Heart right ventricle (tissue), 16 donors: ENCODE data around the gene SBF2. TPM values are rescaled to one million over a fixed set of nuclear protein-coding genes. Genes with fewer than 3 reads are reported as not detected.

Experiments used
- ATAC-seq, 8 donors: fragments of 200-7000 bp; cut with Tn5 transposase; one replicate each; pipeline ENCODE4 v1.9.1; 2020; ENCODE audit warnings: mild to moderate bottlenecking in 8 of 8, moderate library complexity in 8 of 8, moderate number of reproducible peaks in 1 of 8
- DNase-seq, 2 donors: peaks; one replicate each; pipeline ENCODE4 v3.0.0-alpha.2; 2020
- H3K27ac ChIP-seq, 10 donors: fragments of 200-600 bp; sonication (generic) in 2 of 10; one replicate each; pipeline versions ENCODE4 v1.5.0 to v1.8.0; 2020 to 2022; ENCODE audit warnings: mild to moderate bottlenecking in 3 of 10
- H3K27me3 ChIP-seq, 7 donors: fragments of 200-600 bp; one replicate each; pipeline ENCODE4 v1.8.0; 2021 to 2022; ENCODE audit warnings: mild to moderate bottlenecking in 2 of 7
- H3K36me3 ChIP-seq, 9 donors: fragments of 200-600 bp; sonication (generic) in 1 of 9; one replicate each; pipeline versions ENCODE4 v1.5.0 to v1.8.0; 2020 to 2022; ENCODE audit warnings: mild to moderate bottlenecking in 2 of 9
- H3K4me1 ChIP-seq, 9 donors: fragments of 200-600 bp; sonication (generic) in 1 of 9; one replicate each; pipeline versions ENCODE4 v1.5.0 to v1.8.0; 2020 to 2022; ENCODE audit warnings: mild to moderate bottlenecking in 4 of 9
- H3K4me3 ChIP-seq, 10 donors: fragments of 200-600 bp; sonication (generic) in 2 of 10; one replicate each; pipeline versions ENCODE4 v1.5.0 to v1.8.0; 2020 to 2022; ENCODE audit warnings: mild to moderate bottlenecking in 7 of 10, moderate library complexity in 2 of 10
- H3K9me3 ChIP-seq, 11 donors: fragments of 200-600 bp in 10 of 11; sonication (generic) in 2 of 11; one replicate each; pipeline versions ENCODE4 v1.5.0 to v1.8.0; 2013 to 2022; ENCODE audit warnings: mild to moderate bottlenecking in 2 of 11, control low read depth in 1 of 11, moderate library complexity in 1 of 11
- WGBS, 2 donors: extraction: QIAGEN DNeasy Blood & Tissue Kit; methylation state at CpG; one replicate each; pipeline ENCODE4 v1.1.7; 2013; ENCODE audit warnings: inconsistent platforms in 1 of 2; 5-methylcytosine and 5-hydroxymethylcytosine counted together
- intact Hi-C, 10 donors: fragments of 100-400 bp; cut with DNase I; formaldehyde crosslinking; loops; one replicate each; pipeline versions ENCODE4 v1.11.1 to v1.14.2; 2022
- polyA plus RNA-seq, 2 donors: library from polyadenylated mRNA; stranded (reverse); fragments of 200-250 nt; gene quantifications; one replicate each; pipeline ENCODE4 v1.2.3, GENCODE V29; 2013
- total RNA-seq, 10 donors: library from RNA; stranded (reverse); fragmentation: NEBNext Ultra II Directional in 3 of 10; extraction: Animal tissue kit (Norgen Biotek cat#: 25700) in 3 of 10; gene quantifications; one replicate each; pipeline versions ENCODE4 v1.2.1 to v1.2.4, GENCODE V29; 2021 to 2023
- TF ChIP-seq, protein P1 (sequence below), 9 donors: fragments of 200-600 bp; sonication (generic) in 2 of 9; IDR thresholded peaks; one replicate each; pipeline versions ENCODE4 v1.5.0 to v1.8.0; 2021 to 2022; ENCODE audit warnings: antibody characterized with exemption in 9 of 9, mild to moderate bottlenecking in 5 of 9, moderate library complexity in 1 of 9
- donor health status: Arrhythmogenic right ventricular cardiomyopathy.
- donor health status: ischemic (EF 13 %, LVEDD 7.1; RV severe dilation, severe dysfunction).
- donor health status: healthy with polysubstance abuse.
- donor health status: DM: no; HTN: yes; CAD: no.
- donor health status: DM: no; HTN: no; CAD: no.
- donor health status: ischemic (EF 25% LVEDD 6.9; RV normal size, moderate dysfunction).
- donor health status: ischemic (EF 25% LVEDD 5.7; RV mildly dilated, moderate dysfunction).
- donor health status: healthy.
- donor health status: DM: yes; HTN: yes; CAD: no.
- donor health status: Ischemic cardiomyopathy.
- donor health status: ischemic (EF 35%, LVEDD 5.7; RV mildly dilated, moderate dysfunction).
- donor health status: nonischemic (EF 11% LVEDD 7.7; RV severe dilation, severe dysfunction).
- donor health status: DM: yes; HTN: yes; CAD: no.
- donor health status: PGD.
- donor health status: ischemic (EF 29% LVEDD 5.4; RV normal size, mild dysfunction).
- donor health status: nonischemic (EF 23%, LVEDD 6.1; RV moderate dilation, normal function).

SBF2 gene
- total and polyA plus RNA-seq, 12 donors = 8.9 to 27.1 (median 21.2) TPM

DNA sequence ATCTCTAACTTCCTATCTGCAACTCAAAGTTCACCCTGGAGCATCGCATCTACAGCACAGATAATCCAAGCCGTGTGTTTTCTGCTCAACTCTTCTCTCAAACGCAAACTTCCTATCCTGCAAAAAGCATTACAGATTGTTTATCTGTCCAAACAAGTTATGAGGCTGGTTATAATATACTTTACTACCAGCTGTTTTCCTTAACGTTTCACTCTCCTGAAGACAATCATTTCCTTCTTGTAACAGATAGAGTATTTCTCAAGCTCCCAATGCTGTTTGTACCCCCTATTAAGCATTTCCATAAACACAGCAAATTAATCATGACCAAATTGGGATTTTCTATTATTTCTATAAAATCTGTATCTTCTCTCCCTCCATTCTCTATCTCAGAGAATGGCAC, 84.7 kb downstream of the SBF2 start:
- intact Hi-C loops = loop anchor here in 6 of 10 donors (2.0 to 10.0 kb wide), 7 partner anchors 95 to 158 kb away; partner anchors contain the start of gene ADM (in 4 of the 6)
- Histone ChIP-seq H3K27ac (no peak overlapping the region), H3K4me1 (peaks cover 0 to 31% (median 16%) of the 10 kb centered on the region in 9 donors), H3K36me3 (no peaks in the 10 kb centered on the region), H3K4me3 (no peak overlapping the region), H3K27me3 (no peaks in the 10 kb centered on the region), H3K9me3 (peaks cover 0 to 6% (median 4%) of the 10 kb centered on the region in 11 donors)
- WGBS, 2 donors = 62 to 63% methylated on average over 4 of the region's 4 CpGs
- ATAC-seq (no peak), DNase-seq (no peak)
- TF ChIP-seq, protein P1, sequence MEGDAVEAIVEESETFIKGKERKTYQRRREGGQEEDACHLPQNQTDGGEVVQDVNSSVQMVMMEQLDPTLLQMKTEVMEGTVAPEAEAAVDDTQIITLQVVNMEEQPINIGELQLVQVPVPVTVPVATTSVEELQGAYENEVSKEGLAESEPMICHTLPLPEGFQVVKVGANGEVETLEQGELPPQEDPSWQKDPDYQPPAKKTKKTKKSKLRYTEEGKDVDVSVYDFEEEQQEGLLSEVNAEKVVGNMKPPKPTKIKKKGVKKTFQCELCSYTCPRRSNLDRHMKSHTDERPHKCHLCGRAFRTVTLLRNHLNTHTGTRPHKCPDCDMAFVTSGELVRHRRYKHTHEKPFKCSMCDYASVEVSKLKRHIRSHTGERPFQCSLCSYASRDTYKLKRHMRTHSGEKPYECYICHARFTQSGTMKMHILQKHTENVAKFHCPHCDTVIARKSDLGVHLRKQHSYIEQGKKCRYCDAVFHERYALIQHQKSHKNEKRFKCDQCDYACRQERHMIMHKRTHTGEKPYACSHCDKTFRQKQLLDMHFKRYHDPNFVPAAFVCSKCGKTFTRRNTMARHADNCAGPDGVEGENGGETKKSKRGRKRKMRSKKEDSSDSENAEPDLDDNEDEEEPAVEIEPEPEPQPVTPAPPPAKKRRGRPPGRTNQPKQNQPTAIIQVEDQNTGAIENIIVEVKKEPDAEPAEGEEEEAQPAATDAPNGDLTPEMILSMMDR (IDR thresholded peaks at IDR 0.05) = no peak

DNA sequence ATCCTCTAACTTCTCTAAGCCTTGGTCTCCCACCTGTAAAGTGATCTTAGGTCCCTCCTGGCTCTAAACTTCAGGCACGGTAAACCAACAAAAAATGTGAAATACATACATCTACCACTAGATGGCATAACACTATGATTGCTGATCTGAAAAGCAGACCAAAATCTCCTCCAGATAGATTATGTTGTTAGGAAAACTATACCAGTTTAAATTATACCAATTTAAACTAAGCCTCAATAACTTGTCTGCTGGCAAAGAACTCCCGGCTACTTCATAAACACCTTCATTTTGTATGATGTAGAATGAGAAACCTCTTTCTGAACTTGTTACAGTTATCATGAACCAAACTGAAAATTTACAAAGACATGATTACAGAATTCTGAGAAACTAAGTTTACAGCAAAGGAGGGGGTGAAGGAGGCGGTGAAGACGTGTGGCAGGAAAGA, 85.9 kb downstream of the SBF2 start:
- H3K4me1 ChIP-seq = peaks cover 0 to 26% (median 14%) of the 10 kb centered on the region in 9 donors
- ATAC-seq (peak in 6 of 8 donors; percentile 42 to 63 (median 54)), DNase-seq (no peak)
- no peaks in the 10 kb centered on the region for H3K36me3 ChIP-seq
- no peak overlapping the region for H3K4me3 ChIP-seq
- WGBS, 2 donors = 17 to 20% methylated on average over 4 of the region's 4 CpGs
- H3K9me3 ChIP-seq = peaks cover 0 to 18% (median 15%) of the 10 kb centered on the region in 11 donors
- H3K27ac ChIP-seq = no peak overlapping the region
- intact Hi-C loops = loop anchor here in 6 of 10 donors (2.0 to 10.0 kb wide), 7 partner anchors 97 to 159 kb away; partner anchors contain the start of gene ADM (in 4 of the 6)
- TF ChIP-seq, protein P1 (IDR thresholded peaks at IDR 0.05) = peak; percentile 62 to 82 (median 74)
- H3K27me3 ChIP-seq = no peaks in the 10 kb centered on the region

DNA sequence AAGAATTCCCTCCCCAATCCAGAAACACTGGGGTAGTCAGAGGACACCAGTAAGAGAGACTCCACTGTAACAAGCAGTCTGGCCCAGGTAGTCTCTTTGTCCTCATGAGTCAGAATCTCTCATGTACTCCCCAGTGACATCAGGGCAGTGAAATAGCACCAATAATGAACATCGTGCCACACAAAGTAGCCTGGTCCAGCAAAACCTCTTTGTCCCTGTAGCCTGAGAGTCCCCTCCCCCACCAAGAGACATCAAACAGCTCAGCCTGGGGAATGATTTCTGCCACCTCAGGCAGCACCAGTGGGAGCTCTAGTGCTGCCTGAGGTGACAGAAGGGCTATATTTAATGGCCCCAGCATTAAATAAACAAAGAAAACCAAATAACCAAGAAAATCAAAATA, 88.1 kb downstream of the SBF2 start:
- ATAC-seq (peak in 5 of 8 donors; percentile 35 to 63 (median 50)), DNase-seq (no peak)
- Histone ChIP-seq H3K27ac (no peak overlapping the region), H3K9me3 (peaks cover 0 to 26% (median 17%) of the 10 kb centered on the region in 11 donors), H3K36me3 (no peaks in the 10 kb centered on the region), H3K4me1 (peaks cover 0 to 25% (median 14%) of the 10 kb centered on the region in 9 donors), H3K27me3 (no peaks in the 10 kb centered on the region), H3K4me3 (no peak overlapping the region)
- TF ChIP-seq, protein P1 (IDR thresholded peaks at IDR 0.05) = no peak
- intact Hi-C loops = loop anchor here in 6 of 10 donors (2.0 to 10.0 kb wide), 5 partner anchors 101 to 161 kb away; partner anchors contain the start of gene ADM (in 3 of the 6)
- 64 to 77% methylated on average over 1 of the region's 1 CpG for WGBS, 2 donors

DNA sequence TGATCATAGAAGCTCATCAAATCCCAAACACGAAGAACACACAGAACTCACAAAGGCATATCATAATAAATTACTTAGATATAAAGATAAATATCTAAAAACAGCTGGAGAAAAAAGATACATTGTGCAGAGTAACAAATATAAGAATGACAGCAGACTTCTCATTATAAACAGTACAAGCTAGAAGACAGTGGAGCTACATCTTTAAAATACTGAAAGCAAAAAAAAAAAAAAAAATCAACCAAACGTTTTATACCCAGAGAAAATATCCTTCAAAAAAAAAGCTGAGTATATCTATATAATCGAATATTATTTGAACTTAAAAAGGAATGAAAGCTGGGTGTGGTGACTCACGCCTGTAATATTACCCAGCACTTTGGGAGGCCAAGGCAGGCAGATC, 90.0 kb downstream of the SBF2 start:
- 91 to 96% methylated on average over 4 of the region's 4 CpGs for WGBS, 2 donors
- intact Hi-C loops = loop anchor here in 1 of 10 donors (10.0 kb wide), 1 partner anchor 161 kb away; no protein-coding TSS in a partner anchor
- Histone ChIP-seq H3K27ac (no peak overlapping the region), H3K27me3 (no peaks in the 10 kb centered on the region), H3K4me3 (no peak overlapping the region), H3K36me3 (no peaks in the 10 kb centered on the region), H3K4me1 (peaks cover 0 to 25% (median 14%) of the 10 kb centered on the region in 9 donors), H3K9me3 (peaks cover 0 to 26% (median 17%) of the 10 kb centered on the region in 11 donors)
- TF ChIP-seq, protein P1 (IDR thresholded peaks at IDR 0.05) = no peak
- DNase-seq = no peak
- no peak for ATAC-seq
